IMR-90 (cell line): ENCODE measurements around the gene LIMS2. TPM values are rescaled to one million over a fixed set of nuclear protein-coding genes. Genes with fewer than 3 reads are reported as not detected.
A peak's percentile ranks its signal among the peaks of the same experiment; 100 is the strongest.

ENCODE experiments used
- ATAC-seq: fragments of 200-7000 bp; cut with Tn5 transposase; 2 replicates; pipeline ENCODE4 v1.9.1; 2020; ENCODE audit warnings: low read depth, mild to moderate bottlenecking, moderate library complexity
- BruUV-seq: library from RNA; stranded (reverse); fragments of 400-500 nt; replicated peaks from 2 replicates; lab custom pipeline; 2021; lab: Mats Ljungman, UMichigan
- CTCF ChIA-PET: fragments of 300-600 bp; formaldehyde crosslinking; extraction: SDS; loops from one replicate; lab custom pipeline; 2021; ENCODE audit warnings: antibody characterized with exemption; lab: Yijun Ruan, JAX
- POLR2A ChIA-PET: fragments of 300-600 bp; sonication (Branson Sonifier 250); formaldehyde crosslinking; loops from one replicate; lab custom pipeline; 2022; ENCODE audit warnings: antibody characterized with exemption; ENCODE audit not compliant: unreplicated experiment; lab: Charles Lee
- DNase-seq: peaks from one replicate; pipeline ENCODE4 v3.0.0; 2013
- H2AFZ ChIP-seq: replicated peaks from 2 replicates; pipeline ENCODE3; 2013; ENCODE audit warnings: low read length, mild to moderate bottlenecking; ENCODE audit not compliant: poor library complexity
- H2AK5ac ChIP-seq: 2 replicates; pipeline ENCODE4 v1.6.1; 2013; ENCODE audit warnings: low read depth, low read length, inconsistent platforms
- H2AK9ac ChIP-seq: replicated peaks from 2 replicates; pipeline ENCODE3; 2013; ENCODE audit warnings: mild to moderate bottlenecking, low read depth, low read length, moderate library complexity; ENCODE audit not compliant: poor library complexity
- H2BK120ac ChIP-seq: 2 replicates; pipeline ENCODE4 v1.6.1; 2013; ENCODE audit warnings: low read depth, low read length, inconsistent platforms
- H2BK15ac ChIP-seq: 3 replicates; pipeline ENCODE4 v1.6.1; 2013; ENCODE audit warnings: low read depth, low read length, inconsistent platforms
- H2BK20ac ChIP-seq: 2 replicates; pipeline ENCODE4 v1.6.1; 2013; ENCODE audit warnings: low read depth, mild to moderate bottlenecking, inconsistent platforms, low read length, moderate library complexity
- H2BK5ac ChIP-seq: 2 replicates; pipeline ENCODE4 v1.6.1; 2013; ENCODE audit warnings: mild to moderate bottlenecking, low read depth, low read length, inconsistent platforms; ENCODE audit not compliant: poor library complexity, severe bottlenecking
- H3K14ac ChIP-seq: replicated peaks from 2 replicates; pipeline ENCODE4 v1.6.1; 2013; ENCODE audit warnings: low read depth, low read length, inconsistent platforms
- H3K18ac ChIP-seq: 2 replicates; pipeline ENCODE4 v1.6.1; 2013; ENCODE audit warnings: low read depth, low read length, control low read depth
- H3K23ac ChIP-seq: 2 replicates; pipeline ENCODE4 v1.6.1; 2013; ENCODE audit warnings: low read depth, low read length, inconsistent platforms
- H3K27ac ChIP-seq: 2 replicates; pipeline ENCODE4 v1.5.1; 2013; ENCODE audit warnings: mild to moderate bottlenecking, control low read depth, low read length; ENCODE audit not compliant: insufficient read depth
- H3K27me3 ChIP-seq: 2 replicates; pipeline ENCODE4 v1.6.1; 2013; ENCODE audit warnings: low read length; ENCODE audit not compliant: control insufficient read depth, insufficient read depth
- H3K36me3 ChIP-seq: 2 replicates; pipeline ENCODE4 v1.6.1; 2013; ENCODE audit warnings: low read length, mixed read lengths; ENCODE audit not compliant: control insufficient read depth, insufficient read depth
- H3K4ac ChIP-seq: 2 replicates; pipeline ENCODE4 v1.6.1; 2013; ENCODE audit warnings: low read depth, low read length, inconsistent platforms
- H3K4me1 ChIP-seq: 2 replicates; pipeline ENCODE4 v1.6.1; 2013; ENCODE audit warnings: low read length, mixed read lengths; ENCODE audit not compliant: control insufficient read depth, insufficient read depth
- H3K4me2 ChIP-seq: 2 replicates; pipeline ENCODE4 v1.6.1; 2013; ENCODE audit warnings: low read depth, mild to moderate bottlenecking, control low read depth, low read length, moderate library complexity
- H3K4me3 ChIP-seq: 2 replicates; pipeline ENCODE4 v1.5.1; 2013; ENCODE audit warnings: low read depth, mild to moderate bottlenecking, control low read depth, low read length, moderate library complexity; ENCODE audit not compliant: insufficient read depth
- H3K56ac ChIP-seq: 2 replicates; pipeline ENCODE4 v1.6.1; 2013; ENCODE audit warnings: low read length, inconsistent platforms; ENCODE audit not compliant: insufficient read depth; ENCODE audit errors: extremely low read depth
- H3K79me1 ChIP-seq, 2 experiments: 2 replicates each; pipeline ENCODE4 v1.6.1; 2013; ENCODE audit warnings: low read length in 2 of 2, inconsistent platforms in 1 of 2, low read depth in 1 of 2
- H3K9ac ChIP-seq: 2 replicates; pipeline ENCODE4 v1.6.1; 2013; ENCODE audit warnings: low read depth, low read length, control low read depth
- H3K9me1 ChIP-seq: 2 replicates; pipeline ENCODE4 v1.6.1; 2013; ENCODE audit warnings: low read length, inconsistent platforms; ENCODE audit not compliant: insufficient read depth
- H3K9me3 ChIP-seq: 2 replicates; pipeline ENCODE4 v1.6.1; 2013; ENCODE audit warnings: low read length; ENCODE audit not compliant: control insufficient read depth, insufficient read depth
- H4K20me1 ChIP-seq: 2 replicates; pipeline ENCODE4 v1.6.1; 2013; ENCODE audit warnings: low read length, inconsistent platforms; ENCODE audit not compliant: insufficient read depth
- H4K5ac ChIP-seq: 2 replicates; pipeline ENCODE4 v1.6.1; 2013; ENCODE audit warnings: mild to moderate bottlenecking, low read depth, low read length, control low read depth
- H4K8ac ChIP-seq, 2 experiments: 2 replicates each; pipeline ENCODE4 v1.6.1; 2013; ENCODE audit warnings: low read depth in 2 of 2, low read length in 2 of 2, control low read depth in 1 of 2, inconsistent platforms in 1 of 2
- H4K91ac ChIP-seq: 2 replicates; pipeline ENCODE4 v1.6.1; 2013; ENCODE audit warnings: low read depth, low read length, inconsistent platforms; ENCODE audit not compliant: insufficient read depth
- BHLHE40 ChIP-seq: fragments of 150-350 bp; IDR thresholded peaks from 2 replicates; pipeline ENCODE4 v1.6.1; 2016; ENCODE audit warnings: mild to moderate bottlenecking, low read depth, low read length
- CEBPB ChIP-seq: IDR thresholded peaks from 2 replicates; pipeline ENCODE4 v1.6.1; 2012; ENCODE audit warnings: low read depth, low read length, improper control_type of control experiment
- POLR2A ChIP-seq: IDR thresholded peaks from 2 replicates; pipeline ENCODE4 v1.6.1; 2012; ENCODE audit warnings: mild to moderate bottlenecking, low read depth, low read length
- USF2 ChIP-seq: fragments of 150-350 bp; IDR thresholded peaks from 2 replicates; pipeline ENCODE4 v1.6.1; 2017; ENCODE audit warnings: mild to moderate bottlenecking, antibody characterized with exemption, low read length, low read depth
- WGBS, 2 experiments: methylation state at CpG; one replicate each; pipeline versions ENCODE4 v1.1.5 to v1.1.7; 2013; ENCODE audit warnings: missing lambda C conversion rate in 2 of 2; ENCODE audit not compliant: insufficient read length in 1 of 2; ENCODE audit errors: extremely low coverage in 2 of 2; 5-methylcytosine and 5-hydroxymethylcytosine counted together
- dilution Hi-C: fragments of 300-500 bp; cut with HindIII; formaldehyde crosslinking; loops from one replicate; pipeline ENCODE4 v1.14.3; 2018; ENCODE audit warnings: low sequenced_read_pairs; ENCODE audit not compliant: unreplicated experiment
- in situ Hi-C: fragments of 300-500 bp; cut with MboI; formaldehyde crosslinking; loops from 3 replicates; pipeline ENCODE4 v1.14.3; 2019; ENCODE audit warnings: low sequenced_read_pairs, inconsistent platforms, mixed read lengths
- intact Hi-C: fragments of 100-400 bp; cut with micrococcal nuclease; formaldehyde crosslinking; loops from 2 replicates; pipeline ENCODE4 v1.10.0; 2022
- polyA plus RNA-seq, 3 experiments: library from polyadenylated mRNA; depleted of rRNA; stranded (reverse); fragments of >200 nt; gene quantifications; 2 replicates each; pipeline ENCODE4 v1.2.3, GENCODE V29; 2012; ENCODE audit warnings: low replicate concordance in 1 of 3
- total RNA-seq: library from RNA; depleted of rRNA; stranded (reverse); fragments of >200 nt; gene quantifications from 2 replicates; pipeline ENCODE4 v1.2.3, GENCODE V29; 2012

Gene LIMS2
- total and polyA plus RNA-seq, 2 of the 4 experiments (the other 2 are of a cell fraction): 1.3 to 18.8 TPM

- no peak overlapping the region for H2BK120ac ChIP-seq
- H4K20me1 ChIP-seq: peaks cover 47% of the 10 kb centered on the region
- ATAC-seq: no peak
- peak overlapping the region; percentile 54; the same call in 1 of the 2 replicates for H3K23ac ChIP-seq
- peak overlapping the region; percentile 79 for H3K4me2 ChIP-seq
- H3K4me3 ChIP-seq: no peak overlapping the region; the same call in 1 of the 2 replicates
- H2BK20ac ChIP-seq: no peak overlapping the region
- H3K9ac ChIP-seq: peak overlapping the region; percentile 72; the same call in 1 of the 2 replicates
- H4K8ac ChIP-seq: peak overlapping the region; percentile 66 to 87; a peak in 2 of 4 replicates
- no peak overlapping the region for H3K27ac ChIP-seq
- ChIA-PET POLR2A (interaction anchor here (1.0 kb wide), 1 partner anchor 9 kb away, joined by 3 read pairs; no protein-coding TSS in a partner anchor), CTCF (no interaction called here)
- H3K14ac ChIP-seq: no peak overlapping the region
- H3K9me1 ChIP-seq: peaks cover 22% of the 10 kb centered on the region
- H4K91ac ChIP-seq: peak overlapping the region; percentile 60
- no peak overlapping the region for H2BK5ac ChIP-seq
- H3K56ac ChIP-seq: no peak overlapping the region
- in situ Hi-C loops: no loop called here
- no peak overlapping the region for H4K5ac ChIP-seq
- H3K4me1 ChIP-seq: peaks cover 7% of the 10 kb centered on the region; the same call in 1 of the 2 replicates
- H3K36me3 ChIP-seq: no peaks in the 10 kb centered on the region
- 96% methylated on average over 8 of the region's 17 CpGs; no CpG with 5 or more reads in 1 of the 2 experiments for WGBS, 2 experiments
- H3K27me3 ChIP-seq: peaks cover 17% of the 10 kb centered on the region
- DNase-seq: no peak
- peaks cover 10 to 46% of the 10 kb centered on the region in 2 experiments; a peak in 3 of 4 replicates for H3K79me1 ChIP-seq
- peak overlapping the region; percentile 53 for H2AFZ ChIP-seq
- TF ChIP-seq CEBPB (no peak), POLR2A (no peak), USF2 (no peak), BHLHE40 (no peak)
- no TSS peak for BruUV-seq
- peak overlapping the region; percentile 56; the same call in 1 of the 2 replicates for H2AK5ac ChIP-seq
- peak overlapping the region; percentile 74; the same call in 1 of the 2 replicates for H3K4ac ChIP-seq
- no peak overlapping the region for H2BK15ac ChIP-seq
- peak overlapping the region; percentile 71 for H2AK9ac ChIP-seq
- H3K18ac ChIP-seq: no peak overlapping the region
- no peaks in the 10 kb centered on the region for H3K9me3 ChIP-seq
- intact Hi-C loops: loop anchor here (2.0 kb wide), 1 partner anchor 165 kb away; no protein-coding TSS in a partner anchor
- dilution Hi-C loops: no loop called here
Observed at GRCh38 chr2:127673291-127674069, 1.9 kb downstream of the LIMS2 start.
